ENCODE data around the gene AVPI1.

DNA sequence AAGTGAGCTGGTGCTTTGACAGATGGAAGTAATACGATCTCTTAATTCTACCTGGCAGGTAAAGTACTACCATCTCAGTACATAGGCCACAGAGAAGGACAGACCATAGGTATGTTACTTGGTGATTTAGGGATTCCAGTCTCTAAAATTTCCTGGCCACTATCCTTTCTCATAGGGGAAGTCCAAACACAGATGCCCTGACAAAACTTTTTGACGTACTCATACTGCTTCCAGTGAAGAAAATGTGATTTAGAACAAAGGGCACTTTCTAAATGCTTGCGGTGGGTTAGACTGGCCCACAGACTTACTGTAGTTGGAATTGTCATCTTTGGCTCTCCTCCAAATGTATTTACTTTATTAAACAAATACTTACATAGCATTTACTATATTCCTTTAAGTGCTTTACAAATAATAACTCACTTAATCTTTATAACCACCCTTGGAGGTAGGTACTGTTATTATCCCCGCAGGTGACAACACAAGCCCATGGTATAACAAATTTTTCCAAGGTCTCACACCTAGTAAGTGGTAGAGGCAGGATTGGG, 43.5 kb downstream of the AVPI1 start:
- TF ChIP-seq, protein P1, sequence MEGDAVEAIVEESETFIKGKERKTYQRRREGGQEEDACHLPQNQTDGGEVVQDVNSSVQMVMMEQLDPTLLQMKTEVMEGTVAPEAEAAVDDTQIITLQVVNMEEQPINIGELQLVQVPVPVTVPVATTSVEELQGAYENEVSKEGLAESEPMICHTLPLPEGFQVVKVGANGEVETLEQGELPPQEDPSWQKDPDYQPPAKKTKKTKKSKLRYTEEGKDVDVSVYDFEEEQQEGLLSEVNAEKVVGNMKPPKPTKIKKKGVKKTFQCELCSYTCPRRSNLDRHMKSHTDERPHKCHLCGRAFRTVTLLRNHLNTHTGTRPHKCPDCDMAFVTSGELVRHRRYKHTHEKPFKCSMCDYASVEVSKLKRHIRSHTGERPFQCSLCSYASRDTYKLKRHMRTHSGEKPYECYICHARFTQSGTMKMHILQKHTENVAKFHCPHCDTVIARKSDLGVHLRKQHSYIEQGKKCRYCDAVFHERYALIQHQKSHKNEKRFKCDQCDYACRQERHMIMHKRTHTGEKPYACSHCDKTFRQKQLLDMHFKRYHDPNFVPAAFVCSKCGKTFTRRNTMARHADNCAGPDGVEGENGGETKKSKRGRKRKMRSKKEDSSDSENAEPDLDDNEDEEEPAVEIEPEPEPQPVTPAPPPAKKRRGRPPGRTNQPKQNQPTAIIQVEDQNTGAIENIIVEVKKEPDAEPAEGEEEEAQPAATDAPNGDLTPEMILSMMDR (IDR thresholded peaks at IDR 0.05): no peak
- TF ChIP-seq POLR2A (IDR thresholded peaks at IDR 0.05) (no peak), EP300 (IDR thresholded peaks at IDR 0.05) (no peak)

Measured in tibial nerve (tissue), 4 donors.